T-helper 17 cell (primary cell): ENCODE results near the gene ASB3. TPM values are rescaled to one million over a fixed set of nuclear protein-coding genes. Genes with fewer than 3 reads are reported as not detected.
"Not testable (repeated sequence)": the region's sequence is repeated elsewhere in the genome, so short reads cannot be mapped to it uniquely, and the experiment has no call there.

Source experiments
- ATAC-seq: fragments of 150-1000 bp; cut with Tn5 transposase; 2 replicates; pipeline ENCODE4 v1.10.0; 2021; ENCODE audit warnings: mild to moderate bottlenecking, moderate library complexity
- DNase-seq, 3 donors: peaks; one replicate each; pipeline versions ENCODE4 v3.0.0 to v3.0.0-alpha.2; 2020 to 2021
- H3K9me3 ChIP-seq: one replicate; pipeline ENCODE4 v1.7.0; 2013; ENCODE audit warnings: low read length, mild to moderate bottlenecking; ENCODE audit not compliant: control insufficient read depth, poor library complexity, severe bottlenecking
- H3K27ac Mint-ChIP-seq: one replicate; pipeline ENCODE4 v1.8.0; 2022; ENCODE audit warnings: mild to moderate bottlenecking, moderate library complexity, mixed read lengths
- H3K27me3 Mint-ChIP-seq: one replicate; pipeline ENCODE4 v1.8.0; 2022; ENCODE audit warnings: mixed read lengths
- H3K36me3 Mint-ChIP-seq: one replicate; pipeline ENCODE4 v1.8.0; 2022; ENCODE audit warnings: low read depth, mixed read lengths
- H3K4me1 Mint-ChIP-seq: one replicate; pipeline ENCODE4 v1.8.0; 2022; ENCODE audit warnings: mild to moderate bottlenecking, mixed read lengths
- H3K4me3 Mint-ChIP-seq: one replicate; pipeline ENCODE4 v1.8.0; 2022; ENCODE audit warnings: mild to moderate bottlenecking, moderate library complexity, mixed read lengths
- total RNA-seq, 4 donors: library from RNA in 2 of 4; stranded (reverse) in 2 of 4; gene quantifications; one replicate each; pipeline ENCODE4 v1.2.3 and lab custom pipeline; 2022 to 2026

ASB3 gene
- total RNA-seq, 2 donors from 2014 or later = 26.0 to 29.1 TPM

GRCh38 chr2:53750041-53750768 is 36.5 kb downstream of the ASB3 start:
- no peaks in the 10 kb centered on the region for H3K9me3 ChIP-seq
- ATAC-seq = no peak

GRCh38 chr2:53744395-53745065 is 42.2 kb downstream of the ASB3 start:
- DNase-seq = no peak
- H3K4me3 Mint-ChIP-seq = no peak overlapping the region
- H3K9me3 ChIP-seq = no peaks in the 10 kb centered on the region
- H3K4me1 Mint-ChIP-seq = peaks cover 17% of the 10 kb centered on the region
- no peak overlapping the region for H3K27ac Mint-ChIP-seq
- ATAC-seq = no peak
- H3K27me3 Mint-ChIP-seq = no peaks in the 10 kb centered on the region
- H3K36me3 Mint-ChIP-seq = peaks cover 8% of the 10 kb centered on the region

More at GRCh38 chr2:53750041-53750768, 36.5 kb downstream of the ASB3 start:
- H3K4me3 Mint-ChIP-seq = no peak overlapping the region
- no peaks in the 10 kb centered on the region for H3K27me3 Mint-ChIP-seq
- peaks cover 5% of the 10 kb centered on the region for H3K36me3 Mint-ChIP-seq
- DNase-seq = no peak
- H3K4me1 Mint-ChIP-seq = peaks cover 15% of the 10 kb centered on the region
- no peak overlapping the region for H3K27ac Mint-ChIP-seq

GRCh38 chr2:53740170-53740569 is 46.6 kb downstream of the ASB3 start:
- H3K4me1 Mint-ChIP-seq = peaks cover 21% of the 10 kb centered on the region
- no peak overlapping the region for H3K4me3 Mint-ChIP-seq
- H3K9me3 ChIP-seq = no peaks in the 10 kb centered on the region
- no peak for DNase-seq
- no peak for ATAC-seq
- no peaks in the 10 kb centered on the region for H3K27me3 Mint-ChIP-seq
- H3K36me3 Mint-ChIP-seq = peaks cover 4% of the 10 kb centered on the region
- H3K27ac Mint-ChIP-seq = no peak overlapping the region

GRCh38 chr2:53739032-53739431 is 47.7 kb downstream of the ASB3 start:
- ATAC-seq (no peak), DNase-seq (no peak)
- no peak overlapping the region for H3K4me3 Mint-ChIP-seq
- no peaks in the 10 kb centered on the region for H3K27me3 Mint-ChIP-seq
- no peaks in the 10 kb centered on the region for H3K9me3 ChIP-seq
- H3K27ac Mint-ChIP-seq = no peak overlapping the region
- H3K4me1 Mint-ChIP-seq = peaks cover 27% of the 10 kb centered on the region
- H3K36me3 Mint-ChIP-seq = peaks cover 7% of the 10 kb centered on the region

GRCh38 chr2:53737091-53737490 is 49.7 kb downstream of the ASB3 start:
- Mint-ChIP-seq H3K36me3 (peaks cover 4% of the 10 kb centered on the region), H3K4me3 (no peak overlapping the region), H3K4me1 (peaks cover 21% of the 10 kb centered on the region), H3K27me3 (no peaks in the 10 kb centered on the region), H3K27ac (no peak overlapping the region)
- H3K9me3 ChIP-seq = no peaks in the 10 kb centered on the region
- ATAC-seq = no peak
- DNase-seq = no peak

GRCh38 chr2:53729143-53729762 is 57.5 kb downstream of the ASB3 start:
- DNase-seq (no peak), ATAC-seq (no peak)
- no peak overlapping the region for H3K27ac Mint-ChIP-seq
- H3K27me3 Mint-ChIP-seq = no peaks in the 10 kb centered on the region
- H3K4me3 Mint-ChIP-seq = no peak overlapping the region
- H3K9me3 ChIP-seq = peaks cover 2% of the 10 kb centered on the region
- peaks cover 6% of the 10 kb centered on the region for H3K4me1 Mint-ChIP-seq
- no peaks in the 10 kb centered on the region for H3K36me3 Mint-ChIP-seq

- ATAC-seq = no peak
- H3K4me1 Mint-ChIP-seq = peaks cover 5% of the 10 kb centered on the region
- H3K27me3 Mint-ChIP-seq = no peaks in the 10 kb centered on the region
- DNase-seq = no peak
- H3K4me3 Mint-ChIP-seq = no peak overlapping the region
- H3K36me3 Mint-ChIP-seq = no peaks in the 10 kb centered on the region
- H3K9me3 ChIP-seq = peaks cover 2% of the 10 kb centered on the region
- H3K27ac Mint-ChIP-seq = no peak overlapping the region
Measured at GRCh38 chr2:53727921-53728320, 58.8 kb downstream of the ASB3 start.

GRCh38 chr2:53725662-53726061 is 61.1 kb downstream of the ASB3 start:
- peaks cover under 1% of the 10 kb centered on the region for H3K36me3 Mint-ChIP-seq
- H3K27ac Mint-ChIP-seq = no peak overlapping the region
- peaks cover 2% of the 10 kb centered on the region for H3K9me3 ChIP-seq
- DNase-seq = no peak
- no peaks in the 10 kb centered on the region for H3K27me3 Mint-ChIP-seq
- peaks cover 10% of the 10 kb centered on the region for H3K4me1 Mint-ChIP-seq
- H3K4me3 Mint-ChIP-seq = no peak overlapping the region
- ATAC-seq = no peak

GRCh38 chr2:53724536-53724935 is 62.2 kb downstream of the ASB3 start:
- Mint-ChIP-seq H3K27ac (no peak overlapping the region), H3K4me1 (peaks cover 10% of the 10 kb centered on the region), H3K27me3 (no peaks in the 10 kb centered on the region), H3K4me3 (no peak overlapping the region), H3K36me3 (peaks cover 5% of the 10 kb centered on the region)
- ATAC-seq (peak; percentile 32), DNase-seq (no peak)
- H3K9me3 ChIP-seq = peaks cover 2% of the 10 kb centered on the region

GRCh38 chr2:53720944-53721343 is 65.8 kb downstream of the ASB3 start:
- not testable (repeated sequence) for DNase-seq, H3K36me3 Mint-ChIP-seq, H3K27ac Mint-ChIP-seq, H3K9me3 ChIP-seq, H3K4me3 Mint-ChIP-seq, H3K27me3 Mint-ChIP-seq, ATAC-seq
- H3K4me1 Mint-ChIP-seq = peaks cover 14% of the 10 kb centered on the region

GRCh38 chr2:53715568-53715967 is 71.2 kb downstream of the ASB3 start:
- H3K4me3 Mint-ChIP-seq = no peak overlapping the region
- H3K27me3 Mint-ChIP-seq = no peaks in the 10 kb centered on the region
- DNase-seq = no peak
- H3K36me3 Mint-ChIP-seq = peaks cover 6% of the 10 kb centered on the region
- peaks cover 4% of the 10 kb centered on the region for H3K4me1 Mint-ChIP-seq
- no peaks in the 10 kb centered on the region for H3K9me3 ChIP-seq
- no peak overlapping the region for H3K27ac Mint-ChIP-seq
- ATAC-seq = no peak

GRCh38 chr2:53711271-53711780 is 75.4 kb downstream of the ASB3 start:
- H3K9me3 ChIP-seq = no peaks in the 10 kb centered on the region
- Mint-ChIP-seq H3K27ac (no peak overlapping the region), H3K4me1 (peaks cover 4% of the 10 kb centered on the region), H3K36me3 (peaks cover 5% of the 10 kb centered on the region), H3K27me3 (no peaks in the 10 kb centered on the region), H3K4me3 (no peak overlapping the region)
- DNase-seq = no peak
- ATAC-seq = no peak

GRCh38 chr2:53708988-53709387 is 77.8 kb downstream of the ASB3 start:
- ATAC-seq (no peak), DNase-seq (no peak)
- no peaks in the 10 kb centered on the region for H3K9me3 ChIP-seq
- H3K27ac Mint-ChIP-seq = peak overlapping the region; percentile 49
- no peak overlapping the region for H3K4me3 Mint-ChIP-seq
- H3K36me3 Mint-ChIP-seq = peaks cover 3% of the 10 kb centered on the region
- peaks cover 2% of the 10 kb centered on the region for H3K4me1 Mint-ChIP-seq
- no peaks in the 10 kb centered on the region for H3K27me3 Mint-ChIP-seq
